Choroid plexus epithelial cell (primary cell): ENCODE measurements around the gene MSMB.

Source experiments
- DNase-seq: peaks from one replicate; pipeline ENCODE4 v3.0.0-alpha.2; 2010; ENCODE audit warnings: low read depth
- H3K4me3 ChIP-seq: 2 replicates; pipeline ENCODE4 v1.5.1; 2011; ENCODE audit warnings: low read depth, mild to moderate bottlenecking, control low read depth, low read length, moderate library complexity
- CTCF ChIP-seq: conservative IDR thresholded peaks from 2 replicates; pipeline ENCODE4 v1.5.1; 2011; ENCODE audit warnings: low read depth, mild to moderate bottlenecking, control low read depth, inconsistent platforms, low read length, moderate library complexity

The MSMB gene

GRCh38 chr10:46022978-46023702 lies 22.9 kb downstream of the MSMB start:
- H3K4me3 ChIP-seq = peak overlapping the region; percentile 75
- peak; percentile 94 for DNase-seq
- no peak for TF ChIP-seq CTCF

GRCh38 chr10:46020344-46020657 lies 25.8 kb downstream of the MSMB start:
- no peak for DNase-seq
- no peak for TF ChIP-seq CTCF
- H3K4me3 ChIP-seq = no peak overlapping the region

- TF ChIP-seq CTCF = peak; percentile 1
- peak; percentile 38 for DNase-seq
- no peak overlapping the region for H3K4me3 ChIP-seq
Observed at GRCh38 chr10:46019569-46020343, 26.3 kb downstream of the MSMB start.

DNA sequence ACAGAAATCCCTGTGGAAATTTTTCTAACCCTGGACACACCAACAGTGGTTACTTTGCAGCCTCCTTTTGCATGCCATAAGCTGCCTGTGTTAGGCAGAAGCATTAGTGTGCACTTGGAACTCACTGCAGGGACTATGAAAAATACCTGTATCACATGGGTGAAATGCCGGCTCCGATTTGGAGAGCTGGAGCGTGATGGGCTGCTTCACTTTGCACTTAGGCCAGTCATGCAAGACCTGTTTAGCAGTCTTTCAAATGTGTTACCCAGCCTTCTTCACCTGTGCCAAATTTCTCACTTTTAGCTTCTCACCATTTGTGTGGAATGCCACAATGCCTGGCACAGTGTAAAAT lies 26.9 kb downstream of the MSMB start:
- DNase-seq = no peak
- no peak for TF ChIP-seq CTCF
- H3K4me3 ChIP-seq = no peak overlapping the region

- no peak for TF ChIP-seq CTCF
- no peak overlapping the region for H3K4me3 ChIP-seq
- peak; percentile 63 for DNase-seq
Observed at GRCh38 chr10:46018453-46019176, 27.5 kb downstream of the MSMB start.

GRCh38 chr10:46017733-46018132 lies 28.3 kb downstream of the MSMB start:
- no peak overlapping the region for H3K4me3 ChIP-seq
- TF ChIP-seq CTCF = no peak
- DNase-seq = no peak
